BJ (cell line): ENCODE measurements around the gene CRISP1. TPM values are rescaled to one million over a fixed set of nuclear protein-coding genes. Genes with fewer than 3 reads are reported as not detected.

Experiments used
- CTCF ChIA-PET: fragments of 350-600 bp; formaldehyde crosslinking; extraction: SDS; loops from one replicate; lab custom pipeline; 2021; ENCODE audit warnings: antibody characterized with exemption, inconsistent platforms; lab: Yijun Ruan, JAX
- POLR2A ChIA-PET: fragments of 300-600 bp; sonication (Branson Sonifier 250); formaldehyde crosslinking; extraction: SDS; loops from one replicate; lab custom pipeline; 2021; ENCODE audit warnings: antibody characterized with exemption; lab: Charles Lee
- DNase-seq: peaks from one replicate; pipeline ENCODE4 v3.0.0-alpha.2; 2011; ENCODE audit warnings: low read depth
- H3K27me3 ChIP-seq: 2 replicates; pipeline ENCODE4 v1.6.0; 2011; ENCODE audit warnings: low read length; ENCODE audit not compliant: control insufficient read depth, insufficient read depth
- H3K36me3 ChIP-seq: 2 replicates; pipeline ENCODE4 v1.5.1; 2011; ENCODE audit warnings: low read length; ENCODE audit not compliant: control insufficient read depth, insufficient read depth
- H3K4me3 ChIP-seq: 2 replicates; pipeline ENCODE4 v1.5.1; 2011; ENCODE audit warnings: low read depth, mild to moderate bottlenecking, control low read depth, low read length
- CTCF ChIP-seq: IDR thresholded peaks from 2 replicates; pipeline ENCODE4 v1.5.1; 2011; ENCODE audit warnings: low read depth, mild to moderate bottlenecking, control low read depth, inconsistent platforms, low read length, moderate library complexity; ENCODE audit not compliant: insufficient read depth
- polyA minus RNA-seq: library from RNA; depleted of rRNA, polyadenylated mRNA; stranded (reverse); fragments of >200 nt; gene quantifications from 2 replicates; pipeline ENCODE4 v1.2.3, GENCODE V29; 2011; rRNA and poly(A)+ RNA removed
- polyA plus RNA-seq: library from polyadenylated mRNA; depleted of rRNA; stranded (reverse); fragments of >200 nt; gene quantifications from 2 replicates; pipeline ENCODE4 v1.2.3, GENCODE V29; 2011; rRNA removed

CRISP1 gene, protein sequence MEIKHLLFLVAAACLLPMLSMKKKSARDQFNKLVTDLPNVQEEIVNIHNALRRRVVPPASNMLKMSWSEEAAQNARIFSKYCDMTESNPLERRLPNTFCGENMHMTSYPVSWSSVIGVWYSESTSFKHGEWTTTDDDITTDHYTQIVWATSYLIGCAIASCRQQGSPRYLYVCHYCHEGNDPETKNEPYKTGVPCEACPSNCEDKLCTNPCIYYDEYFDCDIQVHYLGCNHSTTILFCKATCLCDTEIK
- not detected in 2 replicates for polyA plus RNA-seq
- polyA minus RNA-seq, result not detected in 2 replicates

DNA sequence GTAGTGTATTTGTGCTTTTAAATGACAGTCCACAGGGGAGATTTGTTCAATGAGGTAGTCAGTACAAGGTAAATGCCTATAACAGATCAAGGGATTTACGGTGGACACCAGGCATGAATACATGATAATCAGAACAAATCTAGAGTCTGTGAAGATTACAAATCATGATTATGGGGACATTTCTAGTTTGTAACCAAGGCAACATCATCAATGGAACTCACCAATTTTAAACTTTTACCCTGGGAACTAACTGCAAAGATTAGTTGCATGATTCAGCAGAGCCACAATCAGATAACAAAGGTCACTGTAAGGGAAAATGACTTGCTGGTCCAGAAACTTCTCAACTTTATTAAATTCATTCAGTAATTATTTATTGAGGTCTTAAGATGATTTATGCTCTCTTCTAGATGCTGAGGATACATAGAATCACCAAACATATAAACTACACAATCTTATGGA lies at the start of gene CRISP1:
Gene CRISP1 (minus strand): TSS at position 51 of the 459 bp plus-strand sequence. CDS start 9,135 bp downstream, outside the sequence.
- Histone ChIP-seq H3K4me3 (no peak within 1 kb of the TSS), H3K36me3 (no peaks in the 10 kb centered on the region), H3K27me3 (no peaks in the 10 kb centered on the region)
- no peak for TF ChIP-seq CTCF
- ChIA-PET CTCF (no interaction called here), POLR2A (no interaction called here)
- DNase-seq, result no peak

DNA sequence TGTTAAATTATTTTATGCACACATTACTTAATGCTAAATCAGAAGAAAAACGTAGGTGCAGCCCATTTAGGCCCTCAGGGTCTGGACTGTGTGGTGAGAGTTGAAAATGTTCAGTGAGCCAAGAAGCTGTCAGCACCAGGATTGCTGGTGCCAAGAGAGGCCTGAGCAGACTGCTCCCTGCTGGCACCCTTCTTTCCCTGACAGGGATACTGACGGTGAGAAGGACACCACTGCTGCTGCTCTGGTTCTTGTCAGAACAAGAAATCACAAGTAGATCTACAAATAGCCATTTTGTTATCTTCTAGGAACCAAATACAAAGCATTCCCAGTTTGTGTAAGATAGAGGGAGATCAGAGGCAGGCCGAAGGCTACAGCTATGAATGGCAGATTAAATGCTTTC lies 48.7 kb upstream of the CRISP1 start:
- Histone ChIP-seq H3K4me3 (no peak overlapping the region), H3K36me3 (no peaks in the 10 kb centered on the region), H3K27me3 (no peaks in the 10 kb centered on the region)
- no peak for TF ChIP-seq CTCF
- DNase-seq, result no peak
- ChIA-PET CTCF (no interaction called here), POLR2A (no interaction called here)

DNA sequence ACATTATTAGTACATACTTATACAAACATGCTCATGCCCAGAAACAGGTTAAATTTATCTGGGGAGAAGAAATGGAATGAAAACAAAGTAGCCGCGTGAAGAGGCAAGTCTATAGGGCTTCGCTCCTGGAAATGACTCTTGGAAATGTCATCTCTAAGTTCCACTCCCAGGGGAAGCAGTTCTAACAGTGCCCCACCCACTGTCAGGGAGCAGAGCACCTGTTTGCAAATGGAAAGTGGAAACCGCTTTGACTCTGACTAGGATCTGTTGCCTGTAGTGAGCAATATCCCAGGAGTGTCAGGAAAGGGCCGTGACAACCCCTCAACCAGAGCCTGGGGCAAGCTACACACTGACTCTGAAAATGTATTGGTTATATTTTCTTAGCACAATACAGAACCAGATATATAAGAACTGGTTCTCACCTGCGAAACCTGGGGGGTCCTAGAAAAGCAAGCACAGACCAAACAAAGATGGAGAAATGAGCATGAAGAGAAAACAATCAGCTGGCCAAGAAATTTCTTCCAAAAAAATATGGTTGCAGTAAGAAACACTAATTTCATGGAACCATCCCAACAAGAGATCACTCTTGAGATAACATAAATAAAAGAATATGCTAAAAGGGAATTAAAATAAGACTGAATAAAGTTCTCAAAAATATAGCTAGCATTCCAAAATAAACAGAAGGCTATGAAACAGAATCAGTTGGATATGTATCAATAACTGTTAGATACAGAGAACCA lies 47.5 kb upstream of the CRISP1 start:
- H3K4me3 ChIP-seq, result no peak overlapping the region
- CTCF ChIA-PET, result no interaction called here
- no peaks in the 10 kb centered on the region for H3K27me3 ChIP-seq
- no peaks in the 10 kb centered on the region for H3K36me3 ChIP-seq
- no peak for TF ChIP-seq CTCF
- DNase-seq, result no peak
- POLR2A ChIA-PET, result no interaction called here

GRCh38 chr6:49912196-49912595 lies 45.9 kb upstream of the CRISP1 start:
- no peak for TF ChIP-seq CTCF
- no peaks in the 10 kb centered on the region for H3K27me3 ChIP-seq
- POLR2A ChIA-PET, result no interaction called here
- DNase-seq, result no peak
- no peaks in the 10 kb centered on the region for H3K36me3 ChIP-seq
- no peak overlapping the region for H3K4me3 ChIP-seq
- CTCF ChIA-PET, result no interaction called here

DNA sequence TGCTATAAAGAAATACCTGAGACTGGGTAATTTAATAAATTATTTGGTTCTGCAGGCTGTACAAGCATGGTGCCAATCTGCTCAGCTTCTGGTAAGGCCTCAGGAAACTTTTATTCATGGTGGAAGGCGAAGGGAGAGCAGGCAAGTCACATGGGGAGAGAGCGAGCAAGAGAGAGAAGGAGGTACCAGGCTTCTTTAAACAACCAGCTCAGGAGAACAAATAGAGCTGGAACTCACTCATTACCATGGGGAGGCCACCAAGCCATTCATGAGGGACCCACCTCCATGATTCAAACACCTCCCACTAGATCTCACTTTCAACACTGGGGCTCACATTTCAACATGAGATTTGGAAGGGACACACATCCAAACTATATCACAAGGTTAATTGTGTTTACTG lies 44.9 kb upstream of the CRISP1 start:
- Histone ChIP-seq H3K36me3 (no peaks in the 10 kb centered on the region), H3K4me3 (no peak overlapping the region), H3K27me3 (no peaks in the 10 kb centered on the region)
- ChIA-PET POLR2A (no interaction called here), CTCF (no interaction called here)
- TF ChIP-seq CTCF, result no peak
- no peak for DNase-seq
